NCI-H345 treated with DMSO at 0.1 percent for 48 hours (cell line): ENCODE measurements around the gene ANKRD63.
A peak's percentile ranks its signal among the peaks of the same experiment; 100 is the strongest.

Experiments used
- DNase-seq: peaks from one replicate; lab custom pipeline; 2025; ENCODE audit not compliant: unreplicated experiment; lab: John Stamatoyannopoulos, UW

Gene ANKRD63

DNA sequence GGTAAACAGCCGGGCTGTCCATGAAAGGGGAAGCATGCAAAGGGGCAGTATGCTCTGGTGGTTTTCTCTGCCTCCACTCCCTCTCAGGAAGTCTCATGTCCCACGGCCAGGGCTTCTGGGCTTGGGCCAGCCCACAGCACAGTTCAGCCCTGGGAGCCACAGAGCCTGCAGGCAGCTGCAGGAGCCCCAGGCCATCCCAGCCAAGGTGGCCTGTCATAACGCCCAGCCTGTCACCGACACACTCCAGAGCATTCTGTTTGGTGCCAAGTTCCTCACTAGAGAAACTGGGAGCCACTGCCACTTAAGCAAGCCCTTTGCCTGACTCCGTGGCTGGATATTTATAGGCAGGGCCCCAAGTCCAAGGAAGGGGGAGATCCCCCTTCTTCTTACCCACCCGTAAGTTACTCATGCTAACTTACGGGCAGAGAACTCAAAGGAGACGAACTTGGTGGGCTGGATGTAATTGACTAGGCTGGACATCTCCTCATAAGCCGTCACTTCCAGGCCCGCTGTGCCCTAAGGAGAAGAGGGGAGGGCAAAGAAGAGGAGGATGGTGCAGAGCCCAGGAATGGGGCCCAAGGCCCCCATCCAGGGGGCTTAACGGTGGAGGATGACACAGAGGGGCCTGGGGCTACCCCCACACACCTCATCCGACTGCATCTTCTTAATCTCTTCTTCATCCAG, 13.2 kb upstream of the ANKRD63 start:
- DNase-seq, result no peak

DNA sequence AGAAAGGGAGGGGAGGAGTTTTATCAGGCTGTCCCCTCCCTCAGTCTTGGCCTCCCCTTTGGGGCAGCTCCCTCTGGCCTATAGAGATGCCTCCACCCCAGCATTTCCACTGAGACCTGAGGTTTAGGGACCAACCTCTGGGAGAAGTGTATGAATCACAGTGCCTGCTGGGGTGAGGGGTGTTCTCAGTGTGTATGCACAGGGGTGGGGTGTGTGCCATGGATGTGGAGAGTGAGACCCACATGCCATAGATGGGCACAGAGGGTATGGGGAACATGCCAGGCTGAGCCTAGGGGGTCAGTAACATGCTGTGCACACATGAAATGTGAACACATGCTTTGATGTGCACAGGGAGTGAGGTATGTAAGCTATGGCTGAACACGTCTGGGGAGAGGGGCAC, 12.4 kb upstream of the ANKRD63 start:
- no peak for DNase-seq

DNA sequence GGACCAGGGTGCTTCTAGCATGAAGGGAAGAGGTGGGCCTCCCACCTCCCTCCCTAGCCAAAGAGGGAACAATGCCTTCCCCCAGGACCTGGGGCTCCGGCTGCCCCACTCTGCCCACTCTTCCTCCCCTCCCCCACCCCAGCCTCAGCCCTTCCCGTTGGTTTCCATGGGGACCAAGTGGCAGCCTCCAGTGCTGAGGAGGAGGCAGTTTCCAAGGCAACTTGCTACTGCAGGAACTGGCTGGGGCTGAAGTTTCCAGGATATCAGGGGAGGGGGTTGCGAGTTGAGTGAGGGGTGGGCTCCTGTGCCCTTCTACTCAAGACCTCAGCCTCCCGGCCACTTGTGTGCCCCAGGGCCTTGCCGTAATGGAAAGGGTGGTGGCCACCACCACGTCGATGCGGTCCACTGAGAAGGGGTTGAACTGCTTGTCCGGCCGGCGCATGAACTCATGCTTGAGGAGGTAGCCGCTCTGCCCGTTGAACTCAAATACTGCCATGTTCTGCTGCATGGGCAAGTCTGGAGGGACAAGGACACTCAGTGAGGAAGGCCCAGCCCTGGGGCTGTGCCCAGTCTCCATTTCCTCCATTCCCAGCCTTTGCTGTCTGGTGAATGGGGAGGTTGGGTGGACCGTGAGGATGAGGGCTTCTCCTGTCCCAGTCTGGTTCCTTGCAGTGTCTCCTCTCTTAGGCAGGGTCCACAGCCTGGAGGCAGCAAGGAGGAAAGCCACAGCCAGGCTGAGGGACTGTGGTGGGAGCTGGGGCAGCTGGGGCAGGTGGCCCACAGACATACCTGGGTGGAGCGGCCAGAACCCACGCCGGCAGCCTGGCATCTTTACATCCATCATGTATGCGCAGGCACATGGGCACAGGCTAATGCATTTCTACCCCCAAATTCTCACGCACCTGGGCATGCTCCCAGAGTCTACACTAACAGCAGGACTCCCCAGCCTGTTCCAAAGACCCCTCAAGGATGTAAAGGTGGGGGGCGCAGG, 11.3 kb upstream of the ANKRD63 start:
- no peak for DNase-seq

DNA sequence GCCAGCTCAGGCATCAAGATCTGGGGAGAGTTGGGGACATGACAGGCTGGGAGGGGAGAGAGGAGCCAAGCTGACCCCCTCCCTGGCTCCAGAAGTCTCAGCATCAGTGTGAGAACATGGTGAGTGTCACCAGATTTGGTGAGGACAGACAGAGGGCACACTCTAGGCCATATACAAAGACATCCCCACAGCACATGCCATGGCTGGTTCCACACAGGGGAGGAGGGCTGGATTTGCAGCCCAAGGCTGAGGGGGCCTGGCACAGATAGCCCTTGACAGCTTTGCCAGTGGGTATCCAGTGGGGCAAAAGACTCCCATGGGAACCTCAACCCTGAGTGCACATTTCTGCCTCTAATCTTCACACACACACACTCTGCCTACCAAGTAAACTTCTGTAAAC, 10.1 kb upstream of the ANKRD63 start:
- no peak for DNase-seq

DNA sequence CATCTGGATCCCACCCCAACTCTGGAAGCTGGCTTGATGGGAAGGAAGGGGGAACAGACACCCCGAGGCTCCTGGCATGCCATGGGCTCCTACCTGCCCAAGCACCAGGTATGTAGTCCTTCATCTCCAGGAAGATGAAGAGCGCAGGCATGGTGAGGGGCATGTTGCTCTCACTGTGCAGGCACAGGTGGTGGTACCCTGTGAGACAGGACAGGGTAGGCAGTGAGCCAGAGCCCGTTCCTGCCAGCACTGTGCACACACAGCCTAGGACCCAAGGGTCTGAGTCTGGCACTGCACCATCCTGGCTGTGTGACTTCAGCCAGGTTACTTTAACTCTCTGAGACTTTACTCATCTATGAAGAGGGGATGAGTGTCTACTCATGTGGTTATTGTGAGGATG, 9.4 kb upstream of the ANKRD63 start:
- no peak for DNase-seq

DNA sequence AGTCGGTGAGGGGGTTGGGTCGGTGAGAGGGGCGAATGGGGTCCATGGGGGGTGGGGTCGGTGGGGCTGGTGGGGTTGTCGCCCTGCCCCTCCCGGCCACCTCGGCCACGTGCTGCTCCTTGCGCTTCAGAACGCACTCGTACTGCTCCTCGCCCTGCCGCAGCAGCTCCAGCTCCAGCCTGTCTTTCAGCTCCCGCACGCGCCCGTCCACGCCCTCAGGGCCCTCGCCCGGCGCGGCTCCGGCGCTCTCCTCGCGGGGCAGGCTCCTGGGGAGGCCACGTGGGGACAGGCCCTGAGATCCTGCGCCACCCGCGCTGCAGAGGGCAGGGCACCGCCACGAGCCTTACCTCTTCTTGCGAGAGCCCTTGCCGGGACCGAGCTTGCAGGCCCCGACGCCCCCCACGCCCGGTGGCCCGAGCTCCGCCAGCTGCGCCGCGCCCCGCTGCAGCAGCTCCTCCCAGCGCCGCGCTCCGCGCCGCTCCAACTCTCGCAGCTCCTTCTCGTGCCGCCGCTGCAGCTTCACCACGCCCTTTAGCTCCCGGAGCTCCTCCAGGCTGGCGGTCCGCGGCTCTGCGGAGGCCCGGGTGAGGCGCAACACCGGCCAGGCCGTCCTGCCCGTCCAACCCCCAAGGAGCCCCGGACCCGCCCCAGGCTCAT, 8.2 kb upstream of the ANKRD63 start:
- DNase-seq, result peak; percentile 5

DNA sequence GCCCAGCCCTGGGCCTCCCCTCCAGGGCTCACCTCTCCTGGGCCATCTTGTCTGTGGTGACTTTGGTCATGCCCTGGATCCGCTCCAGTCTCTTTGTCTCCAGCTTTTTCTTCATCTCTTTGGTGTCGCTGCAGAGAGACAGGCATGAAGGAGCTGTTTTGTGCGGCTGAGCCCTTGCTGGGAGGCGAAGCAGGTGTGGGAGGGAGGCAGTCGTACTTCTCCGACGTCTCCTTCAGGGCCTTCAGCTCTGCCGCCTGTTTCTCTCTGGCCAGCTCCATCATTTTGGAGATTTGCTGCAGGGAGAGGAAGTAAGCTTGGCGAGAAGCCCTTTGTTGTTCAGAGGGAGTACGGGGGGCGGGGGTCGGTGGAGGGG, 7.7 kb upstream of the ANKRD63 start:
- no peak for DNase-seq

DNA sequence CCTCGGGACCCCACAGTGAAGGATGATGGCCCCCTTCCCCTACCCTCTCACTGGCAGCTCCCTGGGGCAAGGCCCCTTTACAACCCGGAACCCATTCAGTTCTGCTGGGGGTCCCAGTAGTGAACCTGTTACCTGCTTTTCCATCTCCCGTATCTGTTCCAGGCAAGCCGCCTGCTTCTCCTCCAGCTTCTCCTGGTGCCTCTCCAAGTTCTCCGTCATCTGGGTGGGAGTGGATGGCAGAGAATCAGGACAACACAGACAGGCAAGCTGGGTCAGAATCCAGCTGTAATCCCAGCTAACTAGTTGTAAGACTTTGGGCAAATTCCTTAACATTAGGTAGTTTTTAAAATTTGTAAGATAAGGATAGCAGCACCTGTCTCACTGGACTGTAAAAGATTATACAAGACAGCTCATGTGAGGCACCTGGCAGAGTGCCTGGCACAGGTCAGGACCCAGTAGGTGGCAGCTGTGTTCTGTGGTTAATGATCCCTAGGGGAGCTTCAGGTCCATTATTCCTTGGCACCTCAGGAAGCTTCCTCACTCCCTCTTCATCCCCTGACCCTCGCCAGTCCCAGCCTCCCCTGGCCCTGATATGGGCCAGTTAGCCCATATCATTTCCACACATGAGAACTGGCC, 6.4 kb upstream of the ANKRD63 start:
- DNase-seq, result no peak

DNA sequence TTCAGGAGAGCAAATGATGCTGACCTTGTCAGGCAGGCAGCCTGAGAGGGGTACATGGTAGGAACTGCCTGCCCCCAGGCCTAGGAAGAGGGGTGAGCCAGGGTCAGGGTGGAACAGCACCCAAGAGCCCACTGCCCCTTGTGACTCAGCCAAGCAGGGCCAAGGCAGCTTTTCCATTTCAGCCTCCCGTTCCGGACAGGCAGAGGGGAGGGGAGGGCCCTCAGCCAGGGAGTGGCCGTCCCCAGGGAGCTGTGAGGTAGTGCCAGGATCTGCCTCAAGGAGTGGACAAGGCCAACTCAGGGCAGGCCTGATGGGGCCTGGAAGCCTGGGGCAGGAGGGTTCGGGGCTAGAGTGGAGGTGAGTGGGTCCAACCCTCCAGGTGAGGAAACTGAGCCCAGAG, 5.1 kb upstream of the ANKRD63 start:
- no peak for DNase-seq

DNA sequence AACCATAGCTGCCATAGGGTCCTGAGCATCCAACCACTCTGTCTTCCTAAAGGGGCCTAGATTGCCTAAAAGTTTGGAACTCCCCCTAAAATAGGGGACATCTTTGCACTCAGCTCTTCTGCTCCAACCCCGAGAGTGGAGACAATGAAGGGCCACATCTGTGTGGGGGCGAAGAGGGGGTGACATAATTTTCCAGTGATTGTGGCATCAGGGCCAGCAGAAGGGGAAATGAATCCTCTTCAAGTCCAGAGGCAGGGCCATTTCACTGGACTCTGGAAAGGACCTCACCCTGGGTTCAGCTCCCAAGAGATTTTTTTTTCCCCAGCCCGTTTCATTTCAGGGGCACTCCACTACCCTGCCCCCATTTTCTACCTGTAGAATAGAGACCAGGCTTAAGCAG, 4.6 kb upstream of the ANKRD63 start:
- DNase-seq, result no peak

DNA sequence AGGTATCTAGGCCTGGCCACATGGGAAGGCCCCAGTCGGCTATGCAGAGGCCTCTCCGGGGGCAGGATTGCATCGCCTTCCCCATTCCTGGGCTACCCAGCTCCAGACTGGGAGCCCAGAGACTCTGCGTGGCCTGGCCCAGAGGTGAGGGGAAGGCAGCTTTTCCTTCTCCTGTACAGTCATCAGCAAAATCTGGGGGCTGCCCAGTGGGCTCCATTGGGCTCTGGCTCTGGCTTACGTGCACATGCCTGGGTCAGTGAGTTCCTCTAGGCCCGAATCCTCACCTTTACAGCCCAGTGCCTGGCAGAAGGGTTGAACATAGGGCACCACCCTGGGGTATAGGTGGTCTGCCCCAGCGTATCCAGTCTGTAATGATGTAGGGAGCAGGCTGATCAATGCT, 3.9 kb upstream of the ANKRD63 start:
- no peak for DNase-seq

DNA sequence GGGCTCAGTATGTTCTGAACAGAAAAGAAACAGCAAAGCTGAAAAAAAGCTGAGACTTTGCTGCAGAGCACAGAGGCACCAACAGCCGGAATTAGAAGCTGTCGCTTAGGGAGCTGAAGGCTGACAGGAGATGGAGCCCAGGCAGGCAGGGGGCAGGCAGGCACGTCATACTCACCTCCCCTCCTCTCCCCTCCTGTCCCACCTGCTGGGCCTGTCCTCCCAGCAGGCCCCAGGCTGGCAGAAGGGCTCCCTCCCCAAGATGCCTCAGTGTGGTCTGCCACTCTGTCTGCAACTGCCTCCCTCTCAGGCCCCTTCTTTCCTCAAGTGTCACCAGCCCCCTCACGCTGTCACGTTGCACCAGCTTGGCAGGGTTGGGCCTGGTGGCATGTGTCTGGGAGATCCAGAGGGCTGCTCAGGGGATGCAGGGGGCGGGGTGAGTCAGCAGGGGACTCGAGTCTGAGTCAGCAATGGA, 3.2 kb upstream of the ANKRD63 start:
- DNase-seq, result no peak

DNA sequence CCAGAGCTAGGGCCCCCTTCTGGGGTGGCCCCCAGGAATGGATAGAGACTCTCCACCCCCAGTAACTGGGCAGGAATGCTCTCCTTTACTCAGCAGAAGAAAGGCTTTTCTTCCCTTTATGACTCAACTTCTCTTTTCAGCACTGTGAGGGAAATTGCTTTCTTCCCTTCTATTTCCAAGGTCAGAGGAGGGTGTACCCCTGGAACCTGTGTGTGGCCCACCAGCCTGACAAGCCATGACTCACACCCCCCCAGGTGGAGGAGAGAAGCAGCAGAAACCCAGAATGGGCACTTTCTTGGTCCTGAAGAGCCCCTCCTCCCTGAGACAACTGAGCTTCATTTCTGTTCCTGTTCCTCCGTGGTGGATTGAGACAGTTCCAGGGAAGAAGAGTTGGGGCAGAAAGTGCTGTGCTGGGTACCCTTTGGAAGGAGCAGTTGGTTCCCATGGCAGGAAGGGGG, 2.7 kb upstream of the ANKRD63 start:
- DNase-seq, result no peak

DNA sequence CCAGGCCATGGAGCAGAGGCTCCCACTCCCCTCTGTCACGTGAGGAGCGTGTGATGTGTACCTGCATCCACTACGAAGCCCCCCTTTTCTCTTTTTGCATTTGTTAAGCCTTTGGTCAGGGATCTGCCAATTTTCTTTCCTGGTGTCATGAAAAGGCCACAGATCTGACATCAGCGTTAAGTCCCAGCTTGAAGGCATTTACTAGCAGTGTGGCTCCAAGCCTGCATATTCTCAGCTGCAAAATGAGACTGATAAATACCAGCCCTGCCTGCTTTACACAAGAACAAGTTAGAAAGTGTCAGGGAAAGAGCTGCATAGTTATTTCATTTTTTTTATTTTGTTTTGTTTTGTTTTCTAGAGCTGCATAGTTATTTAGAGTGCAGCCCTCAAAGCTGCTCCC, 2.3 kb upstream of the ANKRD63 start:
- DNase-seq, result no peak

DNA sequence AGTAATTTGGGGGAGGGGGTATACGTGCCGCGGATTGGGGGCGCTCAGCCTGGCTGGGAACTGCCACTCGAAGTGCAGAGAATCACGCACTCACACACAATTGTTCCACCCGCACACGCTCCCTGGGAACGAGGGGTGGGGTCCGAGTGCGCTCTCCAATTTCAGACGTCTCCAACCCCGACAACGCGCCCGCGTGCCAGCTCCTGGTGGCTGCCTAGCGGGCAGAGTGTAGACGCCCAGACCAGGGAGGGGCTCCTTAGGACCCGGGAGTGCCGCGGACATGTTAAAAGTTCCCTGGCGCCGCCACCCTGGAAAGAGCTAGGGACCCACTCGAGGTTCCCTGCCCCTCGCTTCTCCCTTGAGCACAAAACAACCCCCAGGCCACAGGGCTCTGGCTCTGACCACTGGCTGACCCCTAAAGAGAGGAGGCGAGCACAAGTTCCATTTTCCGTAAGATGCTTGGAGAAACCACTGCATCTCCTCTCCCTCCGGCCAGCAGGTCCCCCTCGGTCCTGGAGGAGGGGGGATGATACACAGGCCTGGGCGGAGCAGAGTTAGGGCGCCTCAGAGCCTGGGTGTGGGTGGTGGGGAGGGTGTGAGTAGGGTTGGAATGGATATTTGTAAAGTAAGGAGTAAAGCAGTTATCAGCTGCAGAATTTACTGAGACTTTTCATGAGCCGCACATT, 894 bp upstream of the ANKRD63 start:
- no peak for DNase-seq

DNA sequence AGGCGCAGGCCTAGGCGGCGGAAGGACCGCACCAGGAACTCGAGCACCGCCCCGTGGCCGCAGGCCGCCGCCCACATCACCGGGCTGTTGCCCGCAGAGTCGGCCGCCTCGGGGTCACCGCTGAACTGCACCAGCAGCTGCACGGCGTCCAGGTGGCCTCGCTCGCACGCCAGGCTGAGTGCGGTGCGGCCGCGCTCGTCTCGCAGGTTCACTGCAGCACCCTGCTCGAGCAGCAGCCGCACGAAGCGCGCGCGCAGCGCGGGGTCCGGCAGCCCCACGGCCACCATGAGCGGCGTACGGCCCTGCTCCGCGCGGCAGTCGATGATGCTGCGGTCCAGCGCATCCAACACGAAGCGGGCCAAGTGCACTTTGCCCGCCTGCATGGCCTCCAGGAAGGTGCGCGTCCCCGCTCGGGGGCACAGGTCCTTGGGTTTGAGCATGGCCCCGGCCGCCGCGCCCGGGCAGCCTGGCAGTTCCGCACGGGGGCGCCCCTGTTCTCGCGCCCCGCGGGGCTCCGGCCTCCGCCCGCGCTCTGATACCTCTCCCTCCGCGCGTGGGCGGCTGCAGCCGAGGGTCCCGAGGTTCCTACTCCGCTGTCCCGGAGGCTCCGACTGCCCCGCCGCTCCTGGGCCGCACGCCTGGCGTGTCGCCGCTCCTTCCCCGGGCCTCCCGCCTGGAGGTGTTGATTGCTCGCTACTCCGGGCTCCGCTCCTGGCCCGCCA, 556 bp downstream of the ANKRD63 start:
- DNase-seq, result no peak

DNA sequence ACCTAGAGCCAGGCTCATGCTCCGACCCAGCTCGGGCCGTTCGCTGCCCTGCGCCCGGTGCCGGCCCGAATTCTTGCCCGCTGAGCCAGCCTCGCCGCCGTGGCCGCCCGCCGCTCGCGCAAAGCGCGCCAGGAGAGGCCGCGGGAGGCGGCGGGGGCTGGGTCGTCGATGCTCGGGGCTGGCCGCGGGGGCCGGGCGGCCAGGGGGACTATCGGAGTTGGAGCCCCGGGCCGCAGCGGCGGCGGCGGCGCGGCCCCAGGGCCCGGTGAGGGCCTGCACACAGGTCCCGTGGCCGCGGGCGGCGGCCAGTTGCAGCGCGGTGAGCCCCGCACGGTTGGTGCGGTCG, 1.1 kb downstream of the ANKRD63 start:
- no peak for DNase-seq

DNA sequence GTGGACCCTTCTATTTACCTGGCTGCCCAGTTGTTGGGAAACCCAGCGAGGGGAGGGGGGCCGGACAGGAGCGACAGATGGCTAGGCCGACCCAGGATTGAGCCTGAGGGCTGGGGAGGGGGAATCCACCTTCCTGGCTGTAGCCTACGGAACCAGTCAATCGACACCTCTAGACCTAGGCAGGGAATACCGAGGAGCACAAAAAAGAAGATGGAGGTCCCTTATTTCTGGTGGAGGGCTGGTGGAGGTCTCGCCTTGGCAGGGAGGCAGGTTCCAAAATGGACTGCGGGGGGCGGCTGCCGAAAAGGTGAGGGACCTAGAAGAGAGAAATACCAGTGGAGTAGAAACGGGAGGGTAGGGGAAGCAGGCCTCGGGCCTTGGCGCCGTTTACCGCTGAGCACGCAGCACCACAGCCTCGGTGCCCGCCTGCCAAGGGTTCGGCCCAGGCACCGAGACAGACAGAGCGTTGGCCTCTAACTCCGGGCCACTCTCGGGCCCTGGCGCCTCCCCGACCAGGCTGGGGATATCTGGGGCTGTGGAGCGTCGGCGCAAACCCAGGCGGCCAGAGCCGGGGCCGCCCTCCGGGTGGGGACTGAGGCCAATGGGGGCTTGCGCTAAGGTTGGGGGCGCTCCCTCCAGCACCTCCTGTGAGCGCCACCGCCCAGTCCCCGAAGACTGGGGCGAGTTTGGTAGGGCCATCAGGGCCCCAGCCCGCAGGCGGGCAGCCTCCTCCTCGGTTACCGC, 1.6 kb downstream of the ANKRD63 start:
- DNase-seq, result no peak

DNA sequence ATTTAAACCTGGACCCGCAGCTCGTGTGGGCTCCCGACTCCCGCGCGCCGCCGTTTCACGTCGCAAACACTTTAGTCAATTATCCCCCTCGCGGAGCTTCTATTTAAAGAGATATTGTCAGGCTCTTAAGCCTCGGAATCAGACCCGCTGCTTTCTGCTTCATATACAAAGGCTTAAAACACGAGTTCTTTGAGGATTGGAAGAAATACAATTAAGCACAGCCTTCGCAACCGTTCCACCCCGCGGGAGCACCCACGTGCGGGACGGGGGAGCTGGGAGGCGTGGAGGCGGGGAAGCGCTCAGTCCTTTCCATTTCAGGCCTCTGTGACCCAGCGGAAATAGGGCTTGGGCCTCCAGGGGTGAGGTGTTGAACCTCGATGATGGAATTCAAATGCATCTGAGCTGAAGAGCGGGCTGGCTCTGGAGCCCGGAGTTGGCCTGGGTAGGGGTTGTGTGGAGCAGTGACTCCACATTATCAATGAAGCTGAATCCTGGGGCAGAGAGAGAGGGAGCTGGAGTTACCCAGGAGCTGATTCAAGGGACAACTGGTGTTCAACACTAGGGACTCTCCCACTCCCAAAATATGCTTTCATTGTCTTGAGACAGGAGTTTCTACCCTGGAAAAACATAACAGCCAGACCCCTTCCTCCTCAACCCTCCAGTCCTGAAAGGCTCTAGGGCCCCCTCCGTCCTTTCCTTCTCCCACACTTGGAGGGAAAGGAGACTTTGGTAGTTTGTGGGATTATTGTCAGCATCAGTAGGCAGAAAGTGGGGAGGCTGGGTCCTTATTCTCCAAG, 2.4 kb downstream of the ANKRD63 start:
- no peak for DNase-seq
